Fibroblast of lung (primary cell): Measurements from ENCODE around the gene GMCL1. TPM values are rescaled to one million over a fixed set of nuclear protein-coding genes. Genes with fewer than 3 reads are reported as not detected.
A peak's percentile ranks its signal among the peaks of the same experiment; 100 is the strongest.

ENCODE experiments used
- DNase-seq, 2 donors: peaks; one replicate each; pipeline versions ENCODE4 v3.0.0 to v3.0.0-alpha.2; 2010; ENCODE audit warnings: low read depth in 2 of 2
- H2AFZ ChIP-seq: 2 replicates; pipeline ENCODE4 v1.5.1; 2012; ENCODE audit warnings: low read length, control low read depth, inconsistent platforms
- H3K27ac ChIP-seq: 2 replicates; pipeline ENCODE4 v1.5.1; 2011; ENCODE audit warnings: low read length, control low read depth; ENCODE audit not compliant: insufficient read depth
- H3K27me3 ChIP-seq: 2 replicates; pipeline ENCODE4 v1.5.1; 2011; ENCODE audit warnings: mild to moderate bottlenecking, low read length; ENCODE audit not compliant: control insufficient read depth, insufficient read depth
- H3K36me3 ChIP-seq: 2 replicates; pipeline ENCODE4 v1.5.1; 2011; ENCODE audit warnings: low read length; ENCODE audit not compliant: control insufficient read depth, insufficient read depth
- H3K4me1 ChIP-seq: 2 replicates; pipeline ENCODE4 v1.5.1; 2011; ENCODE audit warnings: low read length; ENCODE audit not compliant: control insufficient read depth, insufficient read depth; ENCODE audit errors: extremely low read depth
- H3K4me2 ChIP-seq: 2 replicates; pipeline ENCODE4 v1.5.1; 2011; ENCODE audit warnings: low read length, control low read depth; ENCODE audit not compliant: insufficient read depth; ENCODE audit errors: extremely low read depth
- H3K4me3 ChIP-seq, 4 experiments: fragments of 200-600 bp in 1 of 4; sonication (generic) in 1 of 4; replicated peaks in 1 of 4; 2 replicates each; pipeline ENCODE4 v1.5.1; 2011 to 2016; ENCODE audit warnings: low read length in 4 of 4, low read depth in 3 of 4, mild to moderate bottlenecking in 3 of 4, control low read depth in 2 of 4, inconsistent platforms in 1 of 4, mixed read lengths in 1 of 4; ENCODE audit not compliant: insufficient read depth in 1 of 4; ENCODE audit errors: control extremely low read depth in 1 of 4
- H3K79me2 ChIP-seq: 2 replicates; pipeline ENCODE4 v1.5.1; 2012; ENCODE audit warnings: mild to moderate bottlenecking, low read length, inconsistent platforms; ENCODE audit not compliant: control insufficient read depth, insufficient read depth
- H3K9ac ChIP-seq: 2 replicates; pipeline ENCODE4 v1.5.1; 2011; ENCODE audit warnings: mild to moderate bottlenecking, low read length, control low read depth; ENCODE audit not compliant: insufficient read depth
- H3K9me3 ChIP-seq: 2 replicates; pipeline ENCODE4 v1.5.1; 2012; ENCODE audit warnings: low read depth, low read length; ENCODE audit not compliant: control insufficient read depth, insufficient read depth
- H4K20me1 ChIP-seq: 2 replicates; pipeline ENCODE4 v1.5.1; 2011; ENCODE audit warnings: low read length; ENCODE audit not compliant: control insufficient read depth, insufficient read depth; ENCODE audit errors: extremely low read depth
- EZH2 ChIP-seq: IDR thresholded peaks from 2 replicates; pipeline ENCODE4 v1.5.1; 2012; ENCODE audit warnings: low read length, control low read depth, mild to moderate bottlenecking; ENCODE audit errors: missing control alignments
- polyA plus RNA-seq, 2 donors: library from polyadenylated mRNA; depleted of rRNA in 1 of 2; stranded (reverse) in 1 of 2; unstranded in 1 of 2; fragments of >200 nt; gene quantifications; 2 replicates each; pipeline ENCODE4 v1.2.1, GENCODE V29; 2011 to 2012; ENCODE audit warnings: missing spikeins in 1 of 2
- total RNA-seq: library from RNA; depleted of rRNA; stranded (reverse); fragments of >200 nt; gene quantifications from 2 replicates; pipeline ENCODE4 v1.2.1, GENCODE V29; 2014
- TF ChIP-seq, protein P1 (sequence below), 2 donors: IDR thresholded peaks in 1 of 2; conservative IDR thresholded peaks in 1 of 2; 1 replicate in 1 of 2; 2 replicates in 1 of 2; pipeline ENCODE4 v1.5.1; 2011 to 2012; ENCODE audit warnings: low read length in 2 of 2, control low read depth in 1 of 2, inconsistent platforms in 1 of 2, low read depth in 1 of 2, mild to moderate bottlenecking in 1 of 2

GMCL1 gene
- total and polyA plus RNA-seq, 2 donors (not counting 1 experiment from before 2014, with no cell fraction given): 9.1 to 12.4 TPM

DNA sequence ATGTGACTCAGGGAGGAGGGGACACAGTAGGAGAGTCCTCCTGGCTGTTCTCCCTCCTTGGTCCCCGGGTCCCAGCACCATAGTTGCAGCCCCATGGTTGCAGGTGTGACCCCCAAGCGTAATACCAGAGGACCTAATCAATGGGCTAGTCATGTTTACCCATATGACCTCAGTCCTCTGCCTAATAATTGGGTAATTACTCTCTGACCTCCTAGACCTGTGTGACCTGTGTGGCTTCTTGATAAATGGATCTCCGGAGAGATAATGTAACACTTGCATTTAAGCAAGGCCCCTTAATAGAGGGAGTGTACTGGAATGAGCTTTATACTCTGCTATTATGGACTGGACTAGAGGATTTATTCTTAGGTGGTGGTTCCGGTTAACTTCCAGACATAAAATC, 32.2 kb upstream of the GMCL1 start:
- Histone ChIP-seq H3K27ac (no peak overlapping the region), H3K4me3 (no peak overlapping the region), H3K9me3 (no peaks in the 10 kb centered on the region), H3K27me3 (no peaks in the 10 kb centered on the region), H3K4me2 (no peak overlapping the region), H3K36me3 (no peaks in the 10 kb centered on the region), H4K20me1 (no peaks in the 10 kb centered on the region), H3K9ac (no peak overlapping the region), H3K79me2 (no peaks in the 10 kb centered on the region), H3K4me1 (peaks cover 7% of the 10 kb centered on the region), H2AFZ (no peak overlapping the region)
- no peak for DNase-seq
- TF ChIP-seq EZH2: no peak
- TF ChIP-seq, protein P1, sequence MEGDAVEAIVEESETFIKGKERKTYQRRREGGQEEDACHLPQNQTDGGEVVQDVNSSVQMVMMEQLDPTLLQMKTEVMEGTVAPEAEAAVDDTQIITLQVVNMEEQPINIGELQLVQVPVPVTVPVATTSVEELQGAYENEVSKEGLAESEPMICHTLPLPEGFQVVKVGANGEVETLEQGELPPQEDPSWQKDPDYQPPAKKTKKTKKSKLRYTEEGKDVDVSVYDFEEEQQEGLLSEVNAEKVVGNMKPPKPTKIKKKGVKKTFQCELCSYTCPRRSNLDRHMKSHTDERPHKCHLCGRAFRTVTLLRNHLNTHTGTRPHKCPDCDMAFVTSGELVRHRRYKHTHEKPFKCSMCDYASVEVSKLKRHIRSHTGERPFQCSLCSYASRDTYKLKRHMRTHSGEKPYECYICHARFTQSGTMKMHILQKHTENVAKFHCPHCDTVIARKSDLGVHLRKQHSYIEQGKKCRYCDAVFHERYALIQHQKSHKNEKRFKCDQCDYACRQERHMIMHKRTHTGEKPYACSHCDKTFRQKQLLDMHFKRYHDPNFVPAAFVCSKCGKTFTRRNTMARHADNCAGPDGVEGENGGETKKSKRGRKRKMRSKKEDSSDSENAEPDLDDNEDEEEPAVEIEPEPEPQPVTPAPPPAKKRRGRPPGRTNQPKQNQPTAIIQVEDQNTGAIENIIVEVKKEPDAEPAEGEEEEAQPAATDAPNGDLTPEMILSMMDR (conservative IDR thresholded peaks at IDR 0.05 in 1 of 2, IDR thresholded peaks at IDR 0.05 in 1 of 2; ENCODE audit: low read depth in 1 of 2, low read length in 2 of 2): no peak

DNA sequence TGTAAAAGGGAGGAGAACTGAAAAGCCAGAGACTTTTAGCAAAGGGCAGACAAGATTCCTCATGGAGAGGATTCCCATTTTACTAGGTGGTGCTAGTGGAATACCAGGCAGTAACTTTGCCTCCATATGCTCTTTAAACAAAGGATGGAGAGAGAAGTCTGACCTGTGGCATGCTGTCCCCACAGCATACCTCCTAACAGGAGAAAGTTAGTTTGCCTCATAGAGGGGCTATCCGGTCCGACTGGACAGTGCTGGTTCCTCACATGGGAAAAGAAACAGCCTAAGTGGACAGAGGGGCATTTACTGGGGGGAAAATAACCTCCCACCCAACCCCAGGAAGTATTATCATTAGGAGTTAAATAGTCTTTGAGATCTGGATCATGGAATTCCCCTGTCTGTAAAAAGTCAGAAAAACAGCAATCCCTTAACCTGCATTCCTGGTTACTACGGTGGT, 31.6 kb upstream of the GMCL1 start:
- Histone ChIP-seq H4K20me1 (no peaks in the 10 kb centered on the region), H3K36me3 (no peaks in the 10 kb centered on the region), H3K27ac (no peak overlapping the region), H3K4me3 (no peak overlapping the region), H3K27me3 (no peaks in the 10 kb centered on the region), H3K79me2 (no peaks in the 10 kb centered on the region), H3K4me1 (peaks cover 7% of the 10 kb centered on the region), H2AFZ (no peak overlapping the region), H3K4me2 (peak overlapping the region; percentile 38), H3K9ac (no peak overlapping the region), H3K9me3 (no peaks in the 10 kb centered on the region)
- DNase-seq: no peak
- TF ChIP-seq, protein P1 (conservative IDR thresholded peaks at IDR 0.05 in 1 of 2, IDR thresholded peaks at IDR 0.05 in 1 of 2; ENCODE audit: low read depth in 1 of 2, low read length in 2 of 2): no peak
- TF ChIP-seq EZH2: no peak

DNA sequence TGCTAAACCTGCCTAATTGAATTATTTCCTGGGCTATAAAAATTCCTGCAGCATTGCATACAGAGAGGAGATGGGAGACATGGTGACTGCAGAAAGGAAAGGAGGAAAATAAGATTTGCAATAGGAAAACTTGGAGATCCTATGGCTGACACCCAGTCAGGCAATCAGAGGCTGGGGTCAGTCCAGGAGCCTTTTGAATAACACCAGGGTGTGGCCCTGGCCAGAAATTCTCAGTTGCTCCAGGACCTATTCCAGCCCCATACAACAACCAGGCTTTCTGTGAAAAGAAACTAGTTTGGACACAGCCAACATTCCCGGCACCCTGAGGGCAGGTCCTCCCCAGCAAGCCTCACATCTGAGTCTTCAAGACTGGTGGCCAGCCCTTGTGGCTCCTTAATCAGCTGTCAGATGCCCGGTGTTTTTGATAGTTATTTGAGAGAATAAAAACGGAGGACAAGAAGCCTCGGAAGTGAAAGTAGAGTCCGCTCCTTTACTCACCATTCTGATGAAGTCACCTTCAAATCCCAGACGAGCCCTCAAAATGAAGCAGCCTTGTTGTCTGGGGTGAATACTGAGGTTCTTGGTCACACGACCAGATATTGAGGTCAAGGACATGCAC, 31.1 kb upstream of the GMCL1 start:
- Histone ChIP-seq H3K9ac (no peak overlapping the region), H2AFZ (no peak overlapping the region), H3K36me3 (no peaks in the 10 kb centered on the region), H3K9me3 (no peaks in the 10 kb centered on the region), H3K27ac (peak overlapping the region; percentile 44), H3K27me3 (no peaks in the 10 kb centered on the region), H4K20me1 (no peaks in the 10 kb centered on the region), H3K4me2 (peak overlapping the region; percentile 64), H3K79me2 (no peaks in the 10 kb centered on the region), H3K4me1 (peaks cover 7% of the 10 kb centered on the region), H3K4me3 (peak overlapping the region in 2 of 4 experiments; percentile 5 to 38)
- peak; percentile 8 to 73 for DNase-seq
- TF ChIP-seq EZH2: no peak
- TF ChIP-seq, protein P1 (conservative IDR thresholded peaks at IDR 0.05 in 1 of 2, IDR thresholded peaks at IDR 0.05 in 1 of 2; ENCODE audit: low read depth in 1 of 2, low read length in 2 of 2): no peak
